ENCODE measurements around the gene KRTAP9-6. TPM values are rescaled to one million over a fixed set of nuclear protein-coding genes. Genes with fewer than 3 reads are reported as not detected.
"Not testable (repeated sequence)": the region's sequence is repeated elsewhere in the genome, so short reads cannot be mapped to it uniquely, and the experiment has no call there.

Gene KRTAP9-6
- total and polyA plus RNA-seq, 7 donors = not detected

DNA sequence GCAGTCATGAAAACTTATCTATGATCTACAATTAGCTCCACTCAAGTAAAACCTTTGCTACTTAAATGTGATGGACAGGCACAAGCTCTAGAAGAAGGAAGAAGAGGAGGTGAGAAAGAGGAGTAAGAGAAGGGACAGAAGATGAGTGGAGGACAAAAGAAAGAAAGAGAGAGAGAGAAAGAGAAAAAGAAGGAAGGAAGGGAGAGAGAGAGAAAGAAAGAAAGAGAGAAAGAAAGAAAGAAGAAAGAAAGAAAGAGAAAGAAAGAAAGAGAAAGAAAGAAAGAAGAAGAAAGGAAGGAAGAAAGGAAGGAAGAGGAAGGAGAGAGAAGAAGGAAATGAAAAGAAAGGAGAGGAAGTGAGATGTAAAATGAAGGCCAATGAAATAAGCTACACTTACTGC is 35.1 kb upstream of the KRTAP9-6 start:
- intact Hi-C loops (cut with DNase I) = no loop called here

DNA sequence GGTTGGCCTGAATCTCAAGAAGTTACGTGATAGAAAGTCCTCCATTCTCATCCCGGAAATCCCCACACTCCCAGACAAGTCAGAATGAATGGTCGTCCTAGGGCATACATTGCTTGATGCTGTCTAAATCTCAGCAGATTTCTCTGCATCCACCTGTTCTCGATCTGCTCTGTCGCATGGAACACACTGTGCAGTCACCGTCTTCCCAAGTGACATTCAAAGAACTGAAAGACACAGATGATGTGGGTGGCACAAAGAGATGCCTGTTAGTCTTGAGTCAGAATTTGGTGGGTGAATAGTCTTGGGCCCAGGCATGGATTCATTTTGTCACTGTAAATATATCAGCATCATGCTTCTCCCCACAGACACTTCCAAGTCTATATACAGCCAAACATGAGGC is 33.4 kb upstream of the KRTAP9-6 start:
- WGBS, 3 donors = 81 to 84% (median 82%) methylated on average over 6 of the region's 6 CpGs
- Histone ChIP-seq H3K27me3 (ENCODE audit: insufficient read depth in 3 of 3, low read length in 2 of 3) (peaks cover 0 to 11% (median 0%) of the 10 kb centered on the region in 3 donors), H3K4me1 (no peaks in the 10 kb centered on the region), H3K4me3 (no peak overlapping the region), H3K36me3 (ENCODE audit: insufficient read depth in 1 of 2, low read depth in 1 of 2) (no peaks in the 10 kb centered on the region), H3K9me3 (no peaks in the 10 kb centered on the region), H3K27ac (no peak overlapping the region)
- DNase-seq (no peak), ATAC-seq (no peak)
- TF ChIP-seq, protein P1, sequence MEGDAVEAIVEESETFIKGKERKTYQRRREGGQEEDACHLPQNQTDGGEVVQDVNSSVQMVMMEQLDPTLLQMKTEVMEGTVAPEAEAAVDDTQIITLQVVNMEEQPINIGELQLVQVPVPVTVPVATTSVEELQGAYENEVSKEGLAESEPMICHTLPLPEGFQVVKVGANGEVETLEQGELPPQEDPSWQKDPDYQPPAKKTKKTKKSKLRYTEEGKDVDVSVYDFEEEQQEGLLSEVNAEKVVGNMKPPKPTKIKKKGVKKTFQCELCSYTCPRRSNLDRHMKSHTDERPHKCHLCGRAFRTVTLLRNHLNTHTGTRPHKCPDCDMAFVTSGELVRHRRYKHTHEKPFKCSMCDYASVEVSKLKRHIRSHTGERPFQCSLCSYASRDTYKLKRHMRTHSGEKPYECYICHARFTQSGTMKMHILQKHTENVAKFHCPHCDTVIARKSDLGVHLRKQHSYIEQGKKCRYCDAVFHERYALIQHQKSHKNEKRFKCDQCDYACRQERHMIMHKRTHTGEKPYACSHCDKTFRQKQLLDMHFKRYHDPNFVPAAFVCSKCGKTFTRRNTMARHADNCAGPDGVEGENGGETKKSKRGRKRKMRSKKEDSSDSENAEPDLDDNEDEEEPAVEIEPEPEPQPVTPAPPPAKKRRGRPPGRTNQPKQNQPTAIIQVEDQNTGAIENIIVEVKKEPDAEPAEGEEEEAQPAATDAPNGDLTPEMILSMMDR (IDR thresholded peaks at IDR 0.05) = no peak
- intact Hi-C loops (cut with DNase I) = no loop called here

More for the DNA sequence above, 35.1 kb upstream of the KRTAP9-6 start:
- ATAC-seq (no peak), DNase-seq (no peak)
- TF ChIP-seq, protein P1 (IDR thresholded peaks at IDR 0.05) = no peak
- H3K9me3 ChIP-seq = no peaks in the 10 kb centered on the region
- no peaks in the 10 kb centered on the region for H3K4me1 ChIP-seq
- no peaks in the 10 kb centered on the region for H3K36me3 ChIP-seq (ENCODE audit: insufficient read depth in 1 of 2, low read depth in 1 of 2)
- H3K27ac ChIP-seq = no peak overlapping the region
- peaks cover 0 to 11% (median 0%) of the 10 kb centered on the region in 3 donors for H3K27me3 ChIP-seq (ENCODE audit: insufficient read depth in 3 of 3, low read length in 2 of 3)
- H3K4me3 ChIP-seq = no peak overlapping the region

DNA sequence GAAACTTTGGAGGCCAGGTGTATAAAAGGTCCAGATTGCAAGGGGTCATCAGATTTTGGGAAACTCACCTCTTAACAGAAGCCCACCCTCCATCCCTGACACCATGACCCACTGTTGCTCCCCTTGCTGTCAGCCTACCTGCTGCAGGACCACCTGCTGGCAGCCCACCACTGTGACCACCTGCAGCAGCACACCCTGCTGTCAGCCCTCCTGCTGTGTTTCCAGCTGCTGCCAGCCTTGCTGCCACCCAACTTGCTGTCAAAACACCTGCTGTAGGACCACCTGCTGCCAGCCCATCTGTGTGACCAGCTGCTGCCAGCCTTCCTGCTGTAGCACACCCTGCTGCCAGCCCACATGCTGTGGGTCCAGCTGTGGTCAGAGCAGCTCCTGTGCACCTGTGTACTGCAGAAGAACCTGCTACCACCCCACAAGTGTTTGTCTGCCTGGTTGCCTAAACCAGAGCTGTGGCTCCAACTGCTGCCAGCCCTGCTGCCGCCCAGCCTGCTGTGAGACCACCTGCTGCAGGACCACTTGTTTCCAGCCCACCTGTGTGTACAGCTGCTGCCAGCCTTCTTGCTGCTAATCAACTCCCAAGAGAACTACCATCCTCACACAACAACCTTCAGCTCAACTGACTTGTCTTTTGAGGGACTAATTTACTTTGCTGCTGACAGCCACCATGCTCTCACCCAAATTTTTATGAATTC is 32.6 kb upstream of the KRTAP9-6 start, which contains the start of gene KRTAP9-3:
KRTAP9-3 (plus strand) TSS at position 51 of the 707 bp plus-strand sequence; CDS start at position 104, 53 bp downstream.
- peaks cover 0 to 11% (median 0%) of the 10 kb centered on the region in 3 donors for H3K27me3 ChIP-seq (ENCODE audit: insufficient read depth in 3 of 3, low read length in 2 of 3)
- H3K4me3 ChIP-seq; H3K4me1 ChIP-seq; DNase-seq; H3K36me3 ChIP-seq (ENCODE audit: insufficient read depth in 1 of 2, low read depth in 1 of 2); H3K27ac ChIP-seq; H3K9me3 ChIP-seq; intact Hi-C loops (cut with DNase I); ATAC-seq: not testable (repeated sequence)
- WGBS, 3 donors = 42 to 70% (median 43%) methylated on average over 1 of the region's 1 CpG

DNA sequence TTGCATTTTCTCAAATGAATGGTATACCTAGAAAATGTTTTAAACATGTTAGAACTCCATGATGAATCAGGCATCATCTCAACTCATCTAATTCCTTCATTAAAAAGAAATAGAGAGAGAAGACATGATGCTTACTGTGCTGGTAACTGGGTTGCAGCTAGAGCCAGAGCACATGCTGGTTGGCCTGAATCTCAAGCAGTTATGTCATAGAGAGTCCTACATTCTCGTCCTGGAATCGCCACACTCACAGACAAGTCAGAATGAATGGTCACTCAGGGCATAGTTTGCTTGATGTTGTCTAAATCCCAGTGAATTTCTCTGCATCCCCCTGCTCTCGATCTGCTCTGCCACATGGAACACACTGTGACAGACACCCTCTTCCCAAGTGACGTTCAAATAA is 28.1 kb upstream of the KRTAP9-6 start:
- intact Hi-C loops (cut with DNase I); DNase-seq; H3K4me1 ChIP-seq; H3K36me3 ChIP-seq (ENCODE audit: insufficient read depth in 1 of 2, low read depth in 1 of 2); H3K27me3 ChIP-seq (ENCODE audit: insufficient read depth in 3 of 3, low read length in 2 of 3); H3K4me3 ChIP-seq; ATAC-seq; H3K9me3 ChIP-seq; H3K27ac ChIP-seq: not testable (repeated sequence)
- 46 to 64% (median 47%) methylated on average over 4 of the region's 4 CpGs for WGBS, 3 donors

DNA sequence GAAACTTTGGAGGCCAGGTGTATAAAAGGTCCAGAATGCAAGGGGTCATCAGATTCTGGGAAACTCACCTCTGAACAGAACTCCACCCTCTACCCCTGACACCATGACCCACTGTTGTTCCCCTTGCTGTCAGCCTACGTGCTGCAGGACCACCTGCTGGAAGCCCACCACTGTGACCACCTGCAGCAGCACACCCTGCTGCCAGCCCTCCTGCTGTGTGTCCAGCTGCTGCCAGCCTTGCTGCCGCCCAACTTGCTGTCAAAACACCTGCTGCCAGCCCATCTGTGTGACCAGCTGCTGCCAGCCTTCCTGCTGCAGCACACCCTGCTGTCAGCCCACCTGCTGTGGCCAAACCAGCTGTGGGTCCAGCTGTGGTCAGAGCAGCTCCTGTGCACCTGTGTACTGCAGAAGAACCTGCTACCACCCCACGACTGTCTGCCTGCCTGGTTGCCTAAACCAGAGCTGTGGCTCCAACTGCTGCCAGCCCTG is 27.2 kb upstream of the KRTAP9-6 start, which contains the start of gene KRTAP9-8:
KRTAP9-8 (plus strand) TSS at position 51 of the 489 bp plus-strand sequence; CDS start at position 104, 53 bp downstream.
- intact Hi-C loops (cut with DNase I); H3K27ac ChIP-seq; H3K36me3 ChIP-seq (ENCODE audit: insufficient read depth in 1 of 2, low read depth in 1 of 2); H3K4me1 ChIP-seq; H3K9me3 ChIP-seq; DNase-seq; H3K27me3 ChIP-seq (ENCODE audit: insufficient read depth in 3 of 3, low read length in 2 of 3); ATAC-seq; H3K4me3 ChIP-seq: not testable (repeated sequence)
- WGBS, 3 donors = 13 to 32% (median 24%) methylated on average over 3 of the region's 3 CpGs

DNA sequence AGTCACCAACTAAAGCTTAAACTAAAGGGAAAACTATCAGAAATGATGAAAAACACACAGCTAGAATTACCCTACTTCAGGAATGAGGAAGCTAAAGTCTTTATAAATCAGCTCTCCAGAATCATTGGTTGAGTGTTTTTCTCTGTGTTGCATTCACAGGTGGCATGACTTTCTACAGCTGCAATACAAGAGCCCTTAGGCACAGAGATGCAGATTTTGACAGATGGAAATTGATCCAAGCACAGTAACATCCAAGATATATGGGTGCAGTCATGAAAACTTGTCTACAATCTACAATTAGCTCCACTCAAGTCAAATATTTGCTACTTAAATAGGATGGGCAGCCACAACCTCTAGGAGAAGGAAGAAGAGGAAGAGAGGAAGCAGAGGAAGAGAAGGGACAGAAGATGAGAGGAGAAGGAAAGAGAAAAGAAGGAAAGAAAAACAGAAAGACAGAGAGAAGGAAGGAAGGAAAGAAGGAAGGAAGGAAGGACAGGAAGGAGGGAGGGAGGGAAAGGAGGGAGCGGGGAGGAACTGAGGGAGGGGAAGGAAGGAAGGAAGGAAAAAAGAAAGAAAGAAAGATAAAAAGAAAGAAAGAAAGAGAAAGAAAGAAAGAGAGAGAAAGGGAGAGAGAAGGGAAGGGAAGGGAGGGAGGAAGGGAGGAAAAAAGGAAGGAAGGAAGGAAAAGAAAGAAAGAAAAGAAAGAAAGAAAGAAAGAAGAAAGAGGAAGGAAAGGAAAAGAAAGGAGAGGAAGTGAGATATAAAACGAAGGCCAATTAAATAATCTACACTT is 18.0 kb upstream of the KRTAP9-6 start:
- ATAC-seq; H3K27me3 ChIP-seq (ENCODE audit: insufficient read depth in 3 of 3, low read length in 2 of 3); H3K36me3 ChIP-seq (ENCODE audit: insufficient read depth in 1 of 2, low read depth in 1 of 2); H3K4me3 ChIP-seq; H3K27ac ChIP-seq; H3K4me1 ChIP-seq; DNase-seq; intact Hi-C loops (cut with DNase I); H3K9me3 ChIP-seq: not testable (repeated sequence)
- WGBS, 3 donors = 44 to 63% (median 55%) methylated on average over 2 of the region's 2 CpGs

DNA sequence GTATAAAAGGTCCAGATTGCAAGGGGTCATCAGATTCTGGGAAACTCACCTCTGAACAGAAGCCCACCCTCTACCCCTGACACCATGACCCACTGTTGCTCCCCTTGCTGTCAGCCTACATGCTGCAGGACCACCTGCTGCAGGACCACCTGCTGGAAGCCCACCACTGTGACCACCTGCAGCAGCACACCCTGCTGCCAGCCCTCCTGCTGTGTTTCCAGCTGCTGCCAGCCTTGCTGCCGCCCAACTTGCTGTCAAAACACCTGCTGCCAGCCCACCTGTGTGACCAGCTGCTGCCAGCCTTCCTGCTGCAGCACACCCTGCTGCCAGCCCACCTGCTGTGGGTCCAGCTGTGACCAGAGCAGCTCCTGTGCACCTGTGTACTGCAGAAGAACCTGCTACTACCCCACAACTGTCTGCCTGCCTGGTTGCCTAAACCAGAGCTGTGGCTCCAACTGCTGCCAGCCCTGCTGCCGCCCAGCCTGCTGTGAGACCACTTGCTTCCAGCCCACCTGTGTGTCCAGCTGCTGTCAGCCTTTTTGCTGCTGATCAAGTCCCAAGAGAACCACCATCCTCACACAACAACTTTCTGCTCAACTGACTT is 15.4 kb upstream of the KRTAP9-6 start, which contains the start of gene KRTAP9-4:
KRTAP9-4 (plus strand) TSS at position 51 of the 604 bp plus-strand sequence; CDS start at position 85, 34 bp downstream.
- H3K36me3 ChIP-seq (ENCODE audit: insufficient read depth in 1 of 2, low read depth in 1 of 2); DNase-seq; H3K4me3 ChIP-seq; H3K4me1 ChIP-seq; ATAC-seq; intact Hi-C loops (cut with DNase I); H3K9me3 ChIP-seq; H3K27ac ChIP-seq: not testable (repeated sequence)
- WGBS, 3 donors = 27 to 56% (median 32%) methylated on average over 1 to 2 of the region's 2 CpGs
- peaks cover 2 to 23% (median 6%) of the 10 kb centered on the region in 3 donors for H3K27me3 ChIP-seq (ENCODE audit: insufficient read depth in 3 of 3, low read length in 2 of 3)
